Right forelimb (tissue), 1 donor: ENCODE measurements around the gene PTBP2.

Source experiments
- DNase-seq: peaks from one replicate; pipeline ENCODE4 v3.0.0-alpha.2; 2018

Gene PTBP2

GRCh38 chr1:96833376-96833775 is 111.8 kb downstream of the PTBP2 start:
- no peak for DNase-seq

GRCh38 chr1:96834986-96835385 is 113.4 kb downstream of the PTBP2 start:
- no peak for DNase-seq

GRCh38 chr1:96837057-96837780 is 115.6 kb downstream of the PTBP2 start:
- no peak for DNase-seq

GRCh38 chr1:96837781-96838216 is 116.2 kb downstream of the PTBP2 start:
- no peak for DNase-seq

GRCh38 chr1:96840396-96840795 is 118.8 kb downstream of the PTBP2 start:
- no peak for DNase-seq

GRCh38 chr1:96842215-96842614 is 120.6 kb downstream of the PTBP2 start:
- DNase-seq, result no peak

GRCh38 chr1:96843196-96843595 is 121.6 kb downstream of the PTBP2 start:
- DNase-seq, result no peak

- DNase-seq, result no peak
These were observed 122.0 kb downstream of the PTBP2 start for GRCh38 chr1:96843601-96844000.

- DNase-seq, result no peak
These were observed 123.9 kb downstream of the PTBP2 start for GRCh38 chr1:96845464-96845863.

- DNase-seq, result no peak
These were observed 140.3 kb downstream of the PTBP2 start for GRCh38 chr1:96861836-96862235.

GRCh38 chr1:96863449-96863848 is 141.9 kb downstream of the PTBP2 start:
- no peak for DNase-seq
